A673 (cell line): ENCODE data around the gene GRIK4. TPM values are rescaled to one million over a fixed set of nuclear protein-coding genes. Genes with fewer than 3 reads are reported as not detected.
A peak's percentile ranks its signal among the peaks of the same experiment; 100 is the strongest.

Experiments
- BruUV-seq: library from RNA; stranded (reverse); fragments of 400-500 nt; replicated peaks from 2 replicates; lab custom pipeline; 2021; lab: Mats Ljungman, UMichigan
- CTCF ChIA-PET: fragments of 300-600 bp; sonication (Branson Sonifier 250); formaldehyde crosslinking; loops from one replicate; lab custom pipeline; 2022; ENCODE audit warnings: antibody characterized with exemption; lab: Charles Lee
- POLR2A ChIA-PET: fragments of 300-600 bp; sonication (Branson Sonifier 250); formaldehyde crosslinking; loops from one replicate; lab custom pipeline; 2022; ENCODE audit warnings: antibody characterized with exemption; ENCODE audit not compliant: low non-redundant PET; lab: Charles Lee
- DNase-seq: peaks from one replicate; pipeline ENCODE4 v3.0.0-alpha.2; 2015; ENCODE audit warnings: low spot score
- H3K27ac ChIP-seq: fragments of 200-600 bp; sonication (generic); 2 replicates; pipeline ENCODE4 v1.5.1; 2016; ENCODE audit warnings: mixed run types, low read depth, mild to moderate bottlenecking, mixed read lengths, antibody characterized with exemption, low read length; ENCODE audit not compliant: poor library complexity, severe bottlenecking
- H3K27me3 ChIP-seq: fragments of 200-600 bp; sonication (generic); replicated peaks from 2 replicates; pipeline ENCODE4 v1.6.1; 2017; ENCODE audit warnings: mixed run types, low read depth, mild to moderate bottlenecking, mixed read lengths, antibody characterized with exemption, low read length; ENCODE audit not compliant: insufficient read depth, poor library complexity
- H3K36me3 ChIP-seq: fragments of 200-600 bp; sonication (generic); 2 replicates; pipeline ENCODE4 v1.6.1; 2016; ENCODE audit warnings: mixed run types, mild to moderate bottlenecking, mixed read lengths, antibody characterized with exemption, low read length; ENCODE audit not compliant: insufficient read depth, poor library complexity, severe bottlenecking
- H3K4me1 ChIP-seq: fragments of 200-600 bp; sonication (generic); 2 replicates; pipeline ENCODE4 v1.6.1; 2017; ENCODE audit warnings: mixed run types, mild to moderate bottlenecking, mixed read lengths, antibody characterized with exemption, low read length; ENCODE audit not compliant: insufficient read depth, poor library complexity, severe bottlenecking
- H3K4me3 ChIP-seq: fragments of 200-600 bp; sonication (generic); 2 replicates; pipeline ENCODE4 v1.5.1; 2016; ENCODE audit warnings: low read depth, mixed run types, mild to moderate bottlenecking, mixed read lengths, low read length; ENCODE audit not compliant: poor library complexity, severe bottlenecking
- H3K9me3 ChIP-seq: fragments of 200-600 bp; sonication (generic); 2 replicates; pipeline ENCODE4 v1.6.1; 2016; ENCODE audit warnings: mixed run types, low read depth, mild to moderate bottlenecking, mixed read lengths, antibody characterized with exemption, low read length; ENCODE audit not compliant: poor library complexity, severe bottlenecking
- EZH2 ChIP-seq: fragments of 200-600 bp; sonication (generic); IDR thresholded peaks from 2 replicates; pipeline ENCODE4 v1.6.1; 2017; ENCODE audit warnings: borderline replicate concordance, low read depth, mild to moderate bottlenecking, mixed read lengths, antibody characterized with exemption, low read length; ENCODE audit not compliant: poor library complexity, severe bottlenecking
- intact Hi-C: fragments of 100-400 bp; cut with micrococcal nuclease; formaldehyde crosslinking; loops from one replicate; pipeline ENCODE4 v1.10.0; 2022; ENCODE audit not compliant: unreplicated experiment
- total RNA-seq: library from RNA; stranded (reverse); gene quantifications from 2 replicates; pipeline ENCODE4 v1.2.3, GENCODE V29; 2021
- TF ChIP-seq, protein P1 (sequence below): fragments of 300-800, 200-600 bp; sonication (generic); conservative IDR thresholded peaks from 2 replicates; pipeline ENCODE4 v1.5.1; 2017; ENCODE audit warnings: low read depth, mild to moderate bottlenecking, antibody characterized with exemption, low read length, moderate library complexity, mixed read lengths

GRIK4 gene
- total RNA-seq, 1 experiment from 2014 or later, result not detected

DNA sequence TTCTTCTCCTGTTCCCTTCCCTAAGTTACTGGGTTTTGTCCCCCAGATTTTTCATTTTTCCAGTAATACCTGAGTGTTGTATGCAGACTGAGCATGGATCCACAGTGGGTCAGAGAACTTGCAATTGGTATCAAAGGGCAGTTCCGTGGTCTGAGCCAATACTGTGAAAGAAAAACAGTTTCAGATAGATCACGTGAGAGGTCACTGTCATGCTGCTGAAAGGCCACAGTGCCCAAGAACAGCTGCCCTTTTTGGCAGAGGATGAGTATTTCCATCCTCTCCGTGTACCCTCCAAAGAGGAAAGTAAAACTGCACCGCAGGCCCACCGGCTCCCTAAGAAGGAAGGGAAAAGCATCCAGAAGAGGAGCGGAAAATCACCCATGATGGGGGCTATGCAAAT is 439.3 kb downstream of the GRIK4 start:
- Histone ChIP-seq H3K36me3 (no peaks in the 10 kb centered on the region), H3K27ac (no peak overlapping the region), H3K9me3 (no peaks in the 10 kb centered on the region), H3K27me3 (peaks cover 40% of the 10 kb centered on the region), H3K4me1 (no peaks in the 10 kb centered on the region), H3K4me3 (no peak overlapping the region)
- intact Hi-C loops, result loop anchor here (10.0 kb wide), 1 partner anchor 616 kb away; the partner anchor contains the start of gene ARHGEF12
- CTCF ChIA-PET, result interaction anchor here (0.6 kb wide), 1 partner anchor 231 kb away, joined by 3 read pairs; no protein-coding TSS in a partner anchor
- TF ChIP-seq EZH2, result no peak
- TF ChIP-seq, protein P1, sequence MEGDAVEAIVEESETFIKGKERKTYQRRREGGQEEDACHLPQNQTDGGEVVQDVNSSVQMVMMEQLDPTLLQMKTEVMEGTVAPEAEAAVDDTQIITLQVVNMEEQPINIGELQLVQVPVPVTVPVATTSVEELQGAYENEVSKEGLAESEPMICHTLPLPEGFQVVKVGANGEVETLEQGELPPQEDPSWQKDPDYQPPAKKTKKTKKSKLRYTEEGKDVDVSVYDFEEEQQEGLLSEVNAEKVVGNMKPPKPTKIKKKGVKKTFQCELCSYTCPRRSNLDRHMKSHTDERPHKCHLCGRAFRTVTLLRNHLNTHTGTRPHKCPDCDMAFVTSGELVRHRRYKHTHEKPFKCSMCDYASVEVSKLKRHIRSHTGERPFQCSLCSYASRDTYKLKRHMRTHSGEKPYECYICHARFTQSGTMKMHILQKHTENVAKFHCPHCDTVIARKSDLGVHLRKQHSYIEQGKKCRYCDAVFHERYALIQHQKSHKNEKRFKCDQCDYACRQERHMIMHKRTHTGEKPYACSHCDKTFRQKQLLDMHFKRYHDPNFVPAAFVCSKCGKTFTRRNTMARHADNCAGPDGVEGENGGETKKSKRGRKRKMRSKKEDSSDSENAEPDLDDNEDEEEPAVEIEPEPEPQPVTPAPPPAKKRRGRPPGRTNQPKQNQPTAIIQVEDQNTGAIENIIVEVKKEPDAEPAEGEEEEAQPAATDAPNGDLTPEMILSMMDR, result no peak
- POLR2A ChIA-PET, result no interaction called here
- BruUV-seq, result no TSS peak
- DNase-seq, result no peak

DNA sequence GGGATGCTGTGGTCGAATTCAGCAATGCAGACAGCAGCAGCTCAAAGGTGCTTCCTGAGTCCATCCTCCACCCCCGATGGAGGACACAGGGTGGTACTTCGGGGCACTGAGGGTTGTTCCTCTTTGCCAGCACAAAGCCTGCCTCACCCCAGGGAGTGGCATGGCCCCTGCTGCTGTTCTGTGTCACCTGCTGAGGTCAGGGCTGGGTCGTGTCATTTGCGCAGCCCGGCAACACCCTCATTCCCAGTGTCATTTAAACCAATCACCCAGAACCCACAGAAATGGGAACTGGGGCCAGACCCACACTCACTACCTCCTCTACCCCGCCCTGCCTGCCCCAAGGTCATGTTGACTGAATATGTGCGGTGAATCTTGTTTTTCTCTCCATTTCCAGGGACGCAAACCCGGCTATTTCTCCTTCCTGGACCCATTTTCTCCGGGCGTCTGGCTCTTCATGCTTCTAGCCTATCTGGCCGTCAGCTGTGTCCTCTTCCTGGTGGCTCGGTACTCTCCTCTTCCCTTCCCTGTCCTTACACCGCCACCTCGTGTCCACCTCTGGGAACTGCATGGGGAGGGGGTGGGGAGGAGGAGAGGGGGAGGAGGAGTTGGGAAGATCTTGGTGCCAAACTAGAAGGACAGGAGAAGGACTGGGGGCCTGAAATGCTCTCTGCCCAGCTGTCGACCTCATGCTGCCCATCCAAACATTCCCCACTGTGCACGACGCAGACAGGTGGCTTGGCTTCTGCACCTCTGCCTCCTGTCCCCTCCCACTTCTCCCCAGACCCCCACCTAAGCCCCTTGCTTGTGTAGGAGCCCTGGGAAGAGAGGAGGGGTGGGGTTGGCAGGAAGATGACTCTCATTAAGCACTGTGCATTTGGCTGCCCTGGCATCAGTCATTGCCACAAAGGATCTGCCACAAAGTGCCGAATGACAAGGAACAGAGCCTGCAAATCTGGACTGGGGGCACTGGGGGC is 441.2 kb downstream of the GRIK4 start:
- Histone ChIP-seq H3K4me3 (peak overlapping the region; percentile 4), H3K9me3 (no peaks in the 10 kb centered on the region), H3K27me3 (peaks cover 37% of the 10 kb centered on the region), H3K36me3 (no peaks in the 10 kb centered on the region), H3K4me1 (no peaks in the 10 kb centered on the region), H3K27ac (no peak overlapping the region)
- BruUV-seq, result no TSS peak
- intact Hi-C loops, result loop anchor here (2.0 to 10.0 kb wide), 2 partner anchors 442 to 618 kb away; partner anchors contain the start of genes ARHGEF12 and GRIK4
- ChIA-PET CTCF (interaction anchor here (0.6 to 1.8 kb wide), 10 partner anchors 11 to 448 kb away, joined by 3 to 13 read pairs (median 4); partner anchors contain the start of gene GRIK4), POLR2A (interaction anchor here (0.7 kb wide), 1 partner anchor 273 kb away, joined by 15 read pairs; no protein-coding TSS in a partner anchor)
- DNase-seq, result peak; percentile 92
- TF ChIP-seq, protein P1, result peak; percentile 93
- TF ChIP-seq EZH2, result no peak

DNA sequence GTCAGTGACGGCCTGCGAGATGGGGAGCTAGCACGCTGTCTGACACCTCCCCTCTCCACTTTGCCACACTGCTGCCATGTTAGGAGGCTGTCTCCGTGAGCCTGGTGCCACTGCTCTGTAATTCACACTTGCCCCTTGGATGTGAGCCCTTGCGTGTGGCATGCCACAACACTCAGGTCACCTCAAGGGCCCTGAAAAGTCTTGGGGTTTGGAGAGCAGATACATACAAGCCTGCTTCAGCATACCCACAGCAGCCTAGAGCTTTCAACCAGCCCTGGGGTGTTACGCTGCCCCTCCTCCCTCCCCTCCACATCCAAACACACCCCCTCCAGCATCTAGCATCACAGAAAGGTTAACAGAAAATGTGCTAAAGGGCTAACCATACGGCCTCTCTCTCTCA is 442.8 kb downstream of the GRIK4 start:
- no TSS peak for BruUV-seq
- Histone ChIP-seq H3K27me3 (peaks cover 31% of the 10 kb centered on the region), H3K36me3 (no peaks in the 10 kb centered on the region), H3K4me1 (no peaks in the 10 kb centered on the region), H3K9me3 (no peaks in the 10 kb centered on the region), H3K27ac (no peak overlapping the region), H3K4me3 (no peak overlapping the region)
- TF ChIP-seq EZH2, result no peak
- TF ChIP-seq, protein P1, result no peak
- intact Hi-C loops, result loop anchor here (10.0 kb wide), 1 partner anchor 620 kb away; the partner anchor contains the start of gene ARHGEF12
- ChIA-PET POLR2A (no interaction called here), CTCF (interaction anchor here (0.6 kb wide), 1 partner anchor 40 kb away, joined by 10 read pairs; no protein-coding TSS in a partner anchor)
- DNase-seq, result no peak
